GM18505 (cell line): Measurements from ENCODE around the gene FGFR3.

Experiments
- ATAC-seq: cut with Tn5 transposase; IDR thresholded peaks from one replicate; pipeline ENCODE4 v1.9.1; 2021; ENCODE audit not compliant: unreplicated experiment
- POLR2A ChIP-seq: IDR thresholded peaks from 4 replicates; pipeline ENCODE4 v1.6.1; 2011; ENCODE audit warnings: borderline replicate concordance; ENCODE audit not compliant: insufficient read depth, insufficient read length; ENCODE audit errors: extremely low read depth

The FGFR3 gene

GRCh38 chr4:1751155-1751918 lies 41.8 kb upstream of the FGFR3 start:
- no peak for ATAC-seq
- TF ChIP-seq POLR2A: no peak

GRCh38 chr4:1751919-1752283 lies 41.2 kb upstream of the FGFR3 start:
- TF ChIP-seq POLR2A: no peak
- no peak for ATAC-seq

GRCh38 chr4:1752284-1753041 lies 40.6 kb upstream of the FGFR3 start:
- TF ChIP-seq POLR2A: no peak
- no peak for ATAC-seq

GRCh38 chr4:1753294-1753696 lies 39.8 kb upstream of the FGFR3 start:
- no peak for TF ChIP-seq POLR2A
- no peak for ATAC-seq

GRCh38 chr4:1753697-1754311 lies 39.3 kb upstream of the FGFR3 start:
- TF ChIP-seq POLR2A: no peak

GRCh38 chr4:1754336-1754735 lies 38.8 kb upstream of the FGFR3 start:
- ATAC-seq: no peak
- no peak for TF ChIP-seq POLR2A

More at GRCh38 chr4:1753697-1754311, 39.3 kb upstream of the FGFR3 start:
- ATAC-seq: no peak

- no peak for TF ChIP-seq POLR2A
- ATAC-seq: no peak
These were observed 37.8 kb upstream of the FGFR3 start for GRCh38 chr4:1755297-1755696.

GRCh38 chr4:1756079-1756478 lies 37.0 kb upstream of the FGFR3 start:
- no peak for TF ChIP-seq POLR2A
- no peak for ATAC-seq

- ATAC-seq: no peak
- TF ChIP-seq POLR2A: no peak
These were observed 36.0 kb upstream of the FGFR3 start for GRCh38 chr4:1756893-1757779.

GRCh38 chr4:1757836-1758235 lies 35.3 kb upstream of the FGFR3 start:
- no peak for ATAC-seq
- TF ChIP-seq POLR2A: no peak

- no peak for ATAC-seq
- no peak for TF ChIP-seq POLR2A
These were observed 34.6 kb upstream of the FGFR3 start for GRCh38 chr4:1758306-1759121.

- no peak for TF ChIP-seq POLR2A
- ATAC-seq: no peak
These were observed 33.8 kb upstream of the FGFR3 start for GRCh38 chr4:1759170-1759817.
